ENCODE data around the gene SLC35A2.
A peak's percentile ranks its signal among the peaks of the same experiment; 100 is the strongest.
"Not testable (repeated sequence)": the region's sequence is repeated elsewhere in the genome, so short reads cannot be mapped to it uniquely, and the experiment has no call there.

SLC35A2 gene

GRCh38 chrX:48901069-48901468, 10.4 kb downstream of the SLC35A2 start:
- no peak for DNase-seq

GRCh38 chrX:48899078-48899410, 12.4 kb downstream of the SLC35A2 start:
- no peak for DNase-seq

DNA sequence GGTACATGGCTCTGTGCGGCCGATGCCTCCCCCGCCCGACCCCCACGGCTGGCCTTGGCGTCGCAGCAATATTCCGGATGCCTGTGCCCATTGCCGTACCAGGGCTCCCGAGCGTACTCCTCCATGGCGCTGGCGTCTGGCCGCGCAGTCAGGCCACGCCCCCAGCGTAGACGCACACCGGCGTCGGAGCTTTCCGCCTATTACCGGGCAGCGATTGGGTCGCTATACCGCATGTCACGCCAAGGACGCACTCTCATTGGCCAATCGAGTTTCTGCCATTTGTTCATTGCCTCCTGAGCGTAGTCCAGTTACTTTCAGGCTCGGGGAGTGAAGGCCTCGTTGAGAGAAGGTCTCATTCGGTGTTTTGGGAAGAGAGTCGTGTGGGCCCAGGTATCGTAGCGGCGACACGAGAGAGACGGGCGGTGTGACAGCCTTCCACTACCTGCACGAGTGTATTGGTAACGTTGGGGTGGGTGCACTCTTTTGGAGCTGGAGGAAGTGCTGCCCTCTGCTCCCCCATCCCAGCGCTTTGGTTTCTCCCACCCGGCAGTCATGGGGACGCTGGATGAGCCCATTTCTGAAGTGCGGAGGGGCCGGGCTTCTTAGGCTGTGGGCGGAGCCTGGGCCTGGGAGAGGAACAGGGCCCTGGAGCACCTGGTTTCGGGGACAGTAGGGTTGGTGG, 13.7 kb downstream of the SLC35A2 start, which contains the start of the genes PQBP1 and TIMM17B:
Gene PQBP1 (plus strand): TSS at position 306 of the 682 bp plus-strand sequence. CDS start 580 bp downstream, outside the sequence.
Gene TIMM17B (minus strand): TSS at position 144 of the 682 bp plus-strand sequence. CDS start 19 bp downstream, at position 125.
- DNase-seq, result peak; percentile 97

GRCh38 chrX:48897157-48897624, 14.3 kb downstream of the SLC35A2 start:
- peak; percentile 93 for DNase-seq

- DNase-seq, result peak; percentile 87
Observed at GRCh38 chrX:48896611-48897011, 14.8 kb downstream of the SLC35A2 start.

DNA sequence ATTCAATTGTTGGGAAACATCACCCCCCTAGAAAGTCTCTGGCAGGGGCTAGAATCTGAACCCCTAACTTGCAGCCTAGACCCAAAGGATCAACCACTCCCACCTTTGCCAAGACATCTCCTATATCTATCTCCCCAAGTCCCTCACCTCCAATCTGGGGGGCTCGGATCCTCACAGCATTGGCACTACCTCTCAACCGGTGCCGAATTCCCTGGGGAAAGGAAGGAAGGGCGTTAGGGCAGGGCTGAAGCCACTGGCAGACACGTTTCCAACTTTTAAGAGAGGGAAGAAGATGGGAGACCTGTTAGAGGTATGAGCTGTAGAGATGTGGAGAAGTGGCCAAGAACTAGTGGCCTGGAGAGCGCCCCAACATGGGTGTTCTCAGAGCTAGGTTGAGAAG, 16.6 kb downstream of the SLC35A2 start:
- no peak for DNase-seq

GRCh38 chrX:48893556-48894348, 17.7 kb downstream of the SLC35A2 start:
- no peak for DNase-seq

DNA sequence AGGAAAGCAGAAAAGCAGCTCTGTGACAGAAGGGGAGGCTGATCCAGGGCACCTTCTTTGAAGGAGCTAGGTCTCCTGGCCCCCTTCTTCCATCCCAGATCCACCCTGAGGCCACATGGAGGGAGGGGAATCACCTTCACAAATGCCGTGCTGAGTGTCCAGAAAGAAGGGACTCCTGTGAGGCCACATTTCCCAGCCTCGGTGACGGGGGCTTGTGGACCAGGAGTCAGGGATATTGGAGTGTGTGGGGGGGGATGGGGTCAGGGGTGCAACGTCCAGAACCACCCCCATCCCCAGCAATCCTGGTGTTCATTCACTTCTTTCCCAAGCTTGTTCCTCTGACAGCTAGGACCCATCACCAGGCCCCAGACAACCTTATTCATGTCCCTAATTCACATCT, 18.6 kb downstream of the SLC35A2 start:
- no peak for DNase-seq

- DNase-seq, result peak; percentile 92
Observed at GRCh38 chrX:48891402-48892288, 19.8 kb downstream of the SLC35A2 start.

DNA sequence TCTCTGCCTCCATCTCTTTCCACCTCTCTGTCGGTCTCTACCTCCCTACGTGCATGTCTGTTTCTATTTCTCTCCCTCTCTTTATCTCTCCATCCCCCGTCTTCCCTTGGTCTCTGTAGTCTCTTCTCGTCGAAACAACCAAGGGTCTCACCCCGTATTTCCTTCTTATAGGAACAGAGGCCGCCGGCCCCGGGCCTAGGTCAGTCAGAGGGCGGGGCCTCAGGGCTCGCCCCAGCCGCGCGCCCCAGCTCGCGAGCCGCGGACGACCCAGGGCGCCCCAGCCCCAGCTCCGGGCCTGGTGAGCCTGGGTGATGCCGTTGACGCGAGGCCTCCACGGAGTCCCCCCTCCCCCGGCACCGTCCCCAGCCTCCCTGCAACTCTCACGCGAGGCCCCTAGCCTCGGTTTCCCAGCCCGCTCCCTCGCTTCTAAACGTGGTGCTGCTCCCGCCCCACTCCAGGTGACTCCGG, 20.5 kb downstream of the SLC35A2 start:
- DNase-seq, result no peak

DNA sequence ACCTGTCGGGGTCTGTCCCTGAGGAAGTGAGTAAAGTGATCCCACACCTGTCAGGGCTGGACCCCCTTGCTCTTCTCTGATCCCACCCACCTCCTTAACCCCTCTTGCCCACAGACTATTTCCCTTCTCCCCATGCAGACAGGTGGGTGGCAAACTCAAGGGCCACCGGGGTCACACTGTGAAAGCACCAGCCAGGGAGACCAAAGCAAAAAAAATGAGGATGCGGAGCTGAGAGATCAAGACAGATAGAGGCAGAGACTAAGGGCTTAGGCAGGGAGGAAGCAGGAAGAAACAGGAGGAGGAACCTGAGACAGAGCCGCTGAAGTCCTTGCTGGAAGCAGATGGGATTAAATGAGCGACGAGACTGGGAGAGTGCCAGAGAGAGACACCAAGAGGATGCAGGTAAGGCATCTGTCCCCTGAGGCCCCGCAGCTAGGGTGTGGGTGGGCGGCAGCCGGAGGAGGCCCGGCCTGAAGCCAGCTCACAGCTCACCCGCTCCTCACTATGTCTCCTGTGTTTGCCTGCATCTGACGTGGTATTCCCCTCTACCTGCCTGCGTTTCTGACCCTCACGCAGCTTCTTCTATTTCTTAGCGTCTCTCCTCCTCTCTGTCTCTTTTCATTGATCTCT, 21.0 kb downstream of the SLC35A2 start:
- DNase-seq, result no peak

- DNase-seq, result not testable (repeated sequence)
Observed at GRCh38 chrX:48886586-48886985, 24.9 kb downstream of the SLC35A2 start.

- peak; percentile 4 for DNase-seq
Observed at GRCh38 chrX:48883729-48884128, 27.7 kb downstream of the SLC35A2 start.

- DNase-seq, result not testable (repeated sequence)
Observed at GRCh38 chrX:48876944-48877343, 34.5 kb downstream of the SLC35A2 start.

DNA sequence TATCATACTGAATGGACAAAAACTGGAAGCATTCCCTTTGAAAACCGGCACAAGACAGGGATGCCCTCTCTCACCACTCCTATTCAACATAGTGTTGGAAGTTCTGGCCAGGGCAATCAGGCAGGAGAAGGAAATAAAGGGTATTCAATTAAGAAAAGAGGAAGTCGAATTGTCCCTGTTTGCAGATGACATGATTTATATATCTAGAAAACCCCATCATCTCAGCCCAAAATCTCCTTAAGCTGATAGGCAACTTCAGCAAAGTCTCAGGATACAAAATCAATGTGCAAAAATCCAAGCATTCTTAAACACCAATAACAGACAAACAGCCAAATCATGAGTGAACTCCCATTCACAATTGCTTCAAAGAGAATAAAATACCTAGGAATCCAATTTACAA, 39.4 kb downstream of the SLC35A2 start:
- DNase-seq, result not testable (repeated sequence)

DNA sequence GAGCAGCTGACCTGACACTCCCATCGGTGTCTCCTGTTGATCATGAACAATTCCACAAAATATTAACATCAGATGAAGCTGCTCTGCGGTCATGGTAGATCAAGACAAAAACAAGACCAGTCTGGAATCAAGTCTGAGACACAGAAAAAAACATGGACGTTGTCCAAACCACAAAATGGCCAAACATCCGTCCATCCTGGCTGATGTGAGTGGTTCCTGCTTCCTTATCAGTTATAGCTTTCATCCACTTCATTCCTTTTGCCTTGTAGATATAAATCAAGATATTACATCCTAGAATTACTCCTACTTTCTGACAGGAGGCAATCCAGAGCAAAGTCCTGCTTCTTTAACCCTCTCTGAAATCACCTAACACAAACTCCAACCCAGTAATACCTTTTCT, 47.2 kb downstream of the SLC35A2 start:
- peak; percentile 67 for DNase-seq

GRCh38 chrX:48854898-48855297, 56.5 kb downstream of the SLC35A2 start:
- peak; percentile 47 for DNase-seq

DNA sequence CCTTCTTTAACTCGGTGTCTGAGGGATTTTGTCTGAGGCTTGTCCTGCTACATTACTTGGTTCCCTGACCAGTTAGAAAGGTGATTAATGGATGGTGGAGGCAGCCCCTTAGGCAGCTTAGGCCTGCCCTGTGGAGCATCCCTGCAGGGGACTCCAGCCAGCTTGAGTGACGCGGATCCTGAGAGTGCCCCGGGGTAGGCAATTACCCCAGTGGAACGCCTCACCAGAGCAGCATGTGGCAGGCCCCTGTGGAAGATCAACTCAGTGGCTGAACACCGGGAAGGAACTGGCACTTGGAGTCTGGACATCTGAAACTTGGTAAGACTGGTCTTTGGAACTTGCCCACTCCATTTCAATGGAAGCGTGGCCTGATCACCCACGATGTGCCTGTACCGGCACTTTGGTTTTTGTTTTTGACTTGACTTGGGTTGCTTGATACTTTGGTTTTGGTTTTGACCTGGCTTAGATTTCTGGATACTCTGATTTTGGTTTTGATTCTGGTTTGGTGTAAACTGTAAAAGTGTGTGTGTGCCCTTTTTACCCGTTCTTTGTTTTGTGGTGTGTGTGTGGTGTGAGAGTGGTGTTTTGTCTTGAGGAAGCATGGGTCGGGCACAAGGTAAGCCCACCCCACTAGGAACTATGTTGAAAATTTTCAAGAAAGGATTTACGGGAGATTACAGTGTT, 57.2 kb downstream of the SLC35A2 start:
- not testable (repeated sequence) for DNase-seq

- not testable (repeated sequence) for DNase-seq
Observed at GRCh38 chrX:48853494-48853893, 58.0 kb downstream of the SLC35A2 start.
